ENCODE measurements around the gene ITGB2.

ITGB2 gene

DNA sequence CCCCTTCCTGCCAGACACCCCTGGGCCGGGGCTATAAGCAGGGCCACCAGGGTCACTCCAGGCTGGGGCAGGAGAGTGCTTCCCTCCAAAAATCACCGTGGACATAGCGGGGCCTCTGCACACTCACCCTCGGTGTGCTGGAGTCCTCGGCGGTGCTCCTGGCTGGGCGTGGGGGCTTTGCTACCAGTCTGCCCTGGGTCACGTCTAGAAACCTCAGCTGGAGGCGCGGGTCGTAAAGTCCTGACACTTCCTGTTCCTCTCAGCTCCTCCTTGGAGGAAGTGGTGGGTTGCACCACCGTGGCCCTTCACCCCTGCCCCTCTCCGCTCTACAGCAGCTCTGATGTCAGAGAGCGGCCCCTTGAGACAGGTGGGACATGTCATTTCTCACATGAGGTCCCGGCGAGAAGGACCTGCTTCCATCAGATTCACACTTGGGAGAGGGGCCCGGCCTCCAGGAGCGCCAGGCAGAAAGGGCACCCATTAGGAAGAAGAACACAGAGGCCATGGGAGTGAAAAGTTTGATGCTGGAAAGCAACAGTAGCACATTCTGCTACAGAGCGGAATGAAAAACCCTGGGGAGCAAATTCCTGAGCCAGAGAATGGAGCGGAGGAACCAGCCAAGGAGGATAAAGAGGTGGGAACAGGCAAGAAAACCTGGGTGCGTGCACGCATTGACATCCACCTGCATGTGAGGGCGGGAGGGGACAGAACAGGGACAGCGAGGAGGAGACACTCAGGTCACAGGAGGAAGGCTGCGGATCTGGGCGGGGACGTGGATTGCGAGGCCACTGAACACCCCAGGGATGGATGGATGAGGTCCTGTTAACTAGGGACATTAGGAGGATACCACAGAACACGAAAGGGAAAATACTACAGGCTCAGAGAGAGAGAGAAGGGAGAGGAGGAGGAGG, at the start of gene ITGB2:
Gene ITGB2, minus strand, starts transcription at position 206 of the 911 bp plus-strand sequence. CDS start 10,117 bp downstream, outside the sequence.
- no peak for DNase-seq

DNA sequence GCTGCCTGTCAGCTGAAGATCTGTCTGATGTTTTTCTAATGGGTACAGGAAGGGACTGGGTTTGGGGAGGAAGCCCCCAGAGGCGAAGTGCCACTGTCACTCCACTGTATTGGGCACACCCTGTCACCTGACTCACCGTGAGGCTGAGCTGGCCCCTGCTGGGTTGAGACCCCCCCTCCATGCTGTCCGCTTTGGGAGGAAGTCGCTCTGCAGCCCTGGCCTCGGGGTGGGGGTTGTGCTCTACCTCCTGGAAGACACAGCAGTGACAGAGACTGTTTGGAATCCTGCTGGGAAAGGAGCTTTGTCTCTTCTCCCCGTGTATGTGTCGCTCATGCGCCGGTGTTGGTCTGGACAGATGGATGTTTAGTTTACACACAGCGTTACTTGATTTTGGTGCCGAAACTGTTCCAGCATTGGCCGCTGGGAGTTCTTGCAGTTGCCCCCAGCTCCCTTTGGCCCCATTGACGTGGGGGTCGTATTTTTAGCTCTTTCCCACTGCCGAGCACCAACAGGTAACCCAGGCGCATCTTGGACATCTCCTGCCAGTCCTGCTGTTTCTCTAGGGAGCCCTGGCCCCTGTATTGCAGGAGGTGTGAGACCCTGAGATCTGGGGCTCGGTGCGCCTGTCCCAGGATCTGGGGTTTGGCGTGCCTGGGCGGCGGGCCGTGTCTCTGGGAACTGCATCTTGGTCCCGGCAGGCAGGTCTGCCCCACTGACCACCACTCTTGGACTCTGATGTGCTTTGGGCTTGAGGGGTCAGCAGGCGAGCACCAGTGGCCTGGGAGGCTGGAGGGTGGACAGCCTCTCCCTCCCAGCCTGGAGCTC, 49.4 kb upstream of the ITGB2 start:
- DNase-seq = peak; percentile 12

DNA sequence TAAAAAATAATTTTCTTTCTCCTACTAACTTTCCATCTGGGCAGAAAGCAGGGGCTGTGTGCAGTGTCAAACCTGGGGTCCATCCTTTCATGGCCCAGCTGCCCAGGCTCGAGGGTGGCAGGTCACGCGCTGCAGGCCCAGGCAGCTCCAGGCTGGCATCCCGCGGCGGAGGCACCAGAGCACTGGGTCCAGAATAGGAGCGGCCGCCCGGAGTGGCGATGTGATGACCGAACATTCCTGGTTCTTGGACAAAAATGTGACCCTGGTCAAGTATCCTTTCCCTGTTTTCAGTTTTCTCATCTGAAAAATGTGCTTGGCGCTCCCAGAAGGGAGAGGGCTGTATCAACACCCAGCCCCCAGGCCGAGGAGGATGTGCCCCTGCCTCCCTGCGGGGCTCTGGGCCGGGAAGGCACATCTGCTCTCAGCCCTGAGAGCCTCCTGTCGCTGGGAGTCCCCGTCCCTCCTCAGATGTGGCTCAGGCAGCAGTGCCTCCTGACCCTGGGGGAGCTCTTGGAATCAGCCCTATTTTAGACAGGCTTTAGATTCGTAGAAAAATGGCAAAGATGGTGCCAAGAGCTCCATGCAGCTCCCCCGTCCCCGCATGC, 48.5 kb upstream of the ITGB2 start:
- DNase-seq = no peak

DNA sequence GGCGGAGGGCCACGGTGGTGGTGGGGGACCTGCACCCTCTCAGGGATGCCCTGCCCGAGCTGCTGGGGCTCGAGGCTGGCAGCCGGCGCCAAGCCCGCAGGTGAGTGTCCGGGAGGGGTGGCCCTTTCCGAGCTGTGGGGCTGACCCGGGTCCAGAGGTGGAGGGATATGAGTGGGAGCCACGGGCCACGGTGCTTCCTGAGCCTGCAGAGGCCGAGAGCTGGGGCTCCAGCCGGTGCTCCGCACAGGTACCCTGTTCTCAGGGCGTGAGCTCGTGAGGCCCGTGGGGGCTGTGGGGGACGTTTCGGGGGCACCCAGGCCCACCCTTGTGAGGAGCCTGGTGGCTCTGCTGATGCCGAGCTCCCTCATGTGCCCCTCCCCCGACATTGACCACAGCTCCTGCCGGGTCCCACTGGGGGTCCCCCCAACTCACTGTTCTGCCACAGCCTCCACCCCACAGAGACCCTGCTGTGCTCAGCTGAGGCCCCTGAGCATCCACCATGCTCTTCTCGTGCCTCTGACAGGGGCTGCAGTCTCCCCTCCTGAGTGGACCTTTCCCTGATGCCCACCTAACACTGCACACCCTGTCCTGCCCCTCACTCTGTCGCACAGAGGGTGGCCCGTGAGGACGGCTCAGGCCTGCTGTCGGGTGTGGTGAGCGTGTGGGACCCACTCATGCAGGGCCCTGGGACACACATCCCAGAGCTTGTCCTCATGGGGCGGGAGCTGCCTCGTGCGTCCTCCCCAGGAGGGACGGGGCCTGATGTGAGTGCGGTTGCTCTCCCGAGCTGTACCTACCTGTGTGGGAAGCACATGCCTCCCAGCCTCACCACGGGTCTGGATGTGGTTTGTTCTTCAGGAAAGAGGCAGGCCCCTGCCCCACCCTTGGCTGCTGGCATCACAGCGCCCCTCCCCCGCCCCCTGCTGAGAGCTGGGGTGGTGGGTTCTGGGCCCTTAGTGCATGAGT, 46.7 kb upstream of the ITGB2 start:
- no peak for DNase-seq

DNA sequence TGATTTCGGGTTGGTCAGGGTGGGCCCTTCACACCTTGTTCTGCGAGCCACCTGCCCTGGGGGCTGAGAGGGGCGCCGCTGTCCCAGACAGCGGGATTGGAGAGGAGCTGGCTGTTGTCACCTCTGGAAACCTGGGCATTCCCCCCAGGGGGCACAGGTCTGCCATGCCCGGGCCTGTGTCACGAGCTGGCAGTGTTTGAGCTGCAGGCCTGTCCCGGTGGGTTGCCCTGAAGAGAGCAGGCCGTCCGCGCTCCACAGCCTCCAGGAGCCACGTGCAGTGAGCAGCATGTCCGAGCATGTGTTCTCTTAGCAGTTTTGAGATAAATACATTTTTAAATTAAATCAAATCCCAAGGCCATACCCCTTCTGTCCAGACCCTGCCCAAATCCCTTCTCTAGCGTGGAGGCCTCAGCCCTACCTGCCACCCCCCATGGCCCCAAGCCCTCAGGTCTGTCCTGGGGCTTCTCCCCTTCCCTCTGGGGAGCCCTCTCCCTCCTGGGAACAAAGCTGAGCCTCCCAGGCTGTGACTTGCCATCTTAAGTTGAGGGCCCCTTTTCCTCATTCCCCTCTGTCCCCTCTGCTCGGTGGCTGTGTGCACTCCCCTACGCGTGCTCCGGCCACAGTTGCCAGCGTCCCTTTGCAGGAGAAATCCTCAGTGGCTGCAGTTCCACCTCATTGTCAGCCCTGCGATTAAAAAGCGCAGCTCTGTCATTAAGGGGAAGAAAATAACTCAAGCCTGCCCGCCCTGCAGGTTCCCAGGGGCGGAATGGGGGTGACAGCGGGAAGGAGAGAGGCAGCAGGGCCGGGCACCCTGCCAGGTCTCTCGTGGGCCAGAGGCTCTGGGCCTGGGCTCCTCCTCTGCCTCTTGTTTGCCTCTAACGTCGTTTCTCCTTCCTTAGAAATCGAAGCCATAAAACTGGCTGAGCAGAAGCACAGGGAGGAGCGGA, 45.7 kb upstream of the ITGB2 start:
- no peak for DNase-seq

GRCh38 chr21:44965251-44966022, 44.7 kb upstream of the ITGB2 start:
- no peak for DNase-seq

DNA sequence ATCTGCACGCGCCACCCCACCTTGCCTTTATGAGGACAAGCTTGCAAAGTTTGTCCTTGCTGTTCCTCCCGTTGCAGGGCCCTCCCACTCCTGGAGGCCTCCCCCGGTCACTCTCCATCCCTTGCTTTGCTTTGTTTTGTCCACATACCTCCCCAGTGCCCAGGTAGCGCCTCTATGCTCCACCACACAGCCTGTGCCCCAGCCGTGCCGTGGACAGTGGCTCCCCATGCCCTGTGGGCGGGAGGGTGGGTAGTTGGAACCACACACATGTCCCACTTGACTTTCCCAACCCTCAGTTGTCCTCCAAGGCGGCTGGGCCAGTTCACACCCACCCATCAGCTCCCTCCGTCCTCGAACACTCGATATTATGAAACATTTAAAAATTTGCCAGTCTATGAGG, 43.7 kb upstream of the ITGB2 start:
- DNase-seq = no peak

DNA sequence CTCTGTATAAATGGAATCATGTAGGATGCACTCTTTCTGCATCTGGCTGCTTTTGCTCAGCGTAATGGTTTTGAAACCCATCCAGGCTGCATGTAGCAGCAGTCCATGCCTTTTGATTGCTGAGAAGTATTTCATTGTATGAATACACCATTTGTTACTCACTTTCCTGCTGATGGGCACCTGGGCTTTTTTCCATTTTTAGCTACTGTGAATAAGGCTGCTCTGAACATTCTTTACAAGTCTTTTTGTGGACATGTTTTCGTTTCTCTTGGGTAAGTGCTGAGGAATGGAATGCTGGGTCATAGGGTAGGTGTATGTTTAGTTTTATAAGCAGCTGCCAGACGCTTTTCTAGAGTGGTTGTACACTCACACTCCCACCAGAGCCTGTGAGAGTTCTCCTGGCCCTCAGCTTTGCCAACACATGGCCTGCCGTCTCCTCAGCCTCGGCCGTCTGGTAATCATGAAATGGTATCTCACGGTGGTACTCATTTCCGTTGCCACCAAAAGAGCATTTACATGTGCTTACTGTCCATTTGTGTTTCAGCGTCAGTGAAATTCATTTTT, 41.8 kb upstream of the ITGB2 start:
- peak; percentile 63 for DNase-seq

DNA sequence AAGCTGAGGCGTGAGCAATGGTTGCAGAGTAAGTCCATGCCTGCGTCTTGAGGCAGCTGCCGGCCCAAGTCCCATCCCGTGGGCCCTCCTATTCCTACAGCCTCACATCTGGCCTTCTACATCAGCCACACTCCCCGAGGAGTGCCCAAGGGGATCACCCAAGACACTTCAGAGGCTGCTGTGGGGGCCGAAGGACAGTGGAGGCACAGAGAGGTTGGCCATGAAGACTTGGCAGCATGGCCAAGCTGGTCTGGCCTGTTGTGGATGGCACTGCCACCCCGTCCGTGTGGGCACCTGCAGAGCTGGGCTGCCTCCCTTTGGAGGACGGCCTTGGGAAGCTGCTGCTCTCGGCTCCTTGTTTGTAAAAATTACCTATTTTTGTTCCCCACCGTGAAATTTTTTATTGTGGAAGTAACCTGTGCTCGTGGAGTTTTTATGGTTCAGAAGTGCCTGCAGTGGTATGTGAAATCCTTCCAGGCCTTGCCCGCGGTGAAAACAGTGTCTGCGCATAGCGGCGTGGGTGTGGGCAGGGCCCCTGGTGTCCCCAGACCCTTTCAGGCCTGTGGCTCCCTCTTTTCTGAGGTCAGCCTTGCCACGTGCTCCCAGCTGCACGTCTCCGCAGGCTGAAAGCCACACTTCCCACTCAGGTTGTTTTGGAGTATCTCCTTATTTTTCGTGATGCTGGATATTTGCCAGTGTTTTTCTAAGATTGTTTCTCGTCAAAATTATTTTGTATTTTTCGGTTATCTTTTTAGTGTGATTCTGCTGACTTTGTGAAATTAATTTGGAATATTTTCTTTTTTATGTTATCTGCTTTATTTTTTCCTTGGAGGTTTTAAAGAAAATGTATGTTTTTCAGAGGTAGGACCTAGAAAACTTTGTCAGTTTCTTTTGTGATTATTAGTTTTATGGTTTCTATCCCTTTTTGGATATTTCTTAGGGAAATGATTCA, 39.7 kb upstream of the ITGB2 start:
- DNase-seq = no peak

GRCh38 chr21:44959376-44960091, 38.8 kb upstream of the ITGB2 start:
- no peak for DNase-seq

- no peak for DNase-seq
These were observed 37.9 kb upstream of the ITGB2 start for GRCh38 chr21:44958471-44959191.

- DNase-seq = no peak
These were observed 37.3 kb upstream of the ITGB2 start for GRCh38 chr21:44957901-44958451.

DNA sequence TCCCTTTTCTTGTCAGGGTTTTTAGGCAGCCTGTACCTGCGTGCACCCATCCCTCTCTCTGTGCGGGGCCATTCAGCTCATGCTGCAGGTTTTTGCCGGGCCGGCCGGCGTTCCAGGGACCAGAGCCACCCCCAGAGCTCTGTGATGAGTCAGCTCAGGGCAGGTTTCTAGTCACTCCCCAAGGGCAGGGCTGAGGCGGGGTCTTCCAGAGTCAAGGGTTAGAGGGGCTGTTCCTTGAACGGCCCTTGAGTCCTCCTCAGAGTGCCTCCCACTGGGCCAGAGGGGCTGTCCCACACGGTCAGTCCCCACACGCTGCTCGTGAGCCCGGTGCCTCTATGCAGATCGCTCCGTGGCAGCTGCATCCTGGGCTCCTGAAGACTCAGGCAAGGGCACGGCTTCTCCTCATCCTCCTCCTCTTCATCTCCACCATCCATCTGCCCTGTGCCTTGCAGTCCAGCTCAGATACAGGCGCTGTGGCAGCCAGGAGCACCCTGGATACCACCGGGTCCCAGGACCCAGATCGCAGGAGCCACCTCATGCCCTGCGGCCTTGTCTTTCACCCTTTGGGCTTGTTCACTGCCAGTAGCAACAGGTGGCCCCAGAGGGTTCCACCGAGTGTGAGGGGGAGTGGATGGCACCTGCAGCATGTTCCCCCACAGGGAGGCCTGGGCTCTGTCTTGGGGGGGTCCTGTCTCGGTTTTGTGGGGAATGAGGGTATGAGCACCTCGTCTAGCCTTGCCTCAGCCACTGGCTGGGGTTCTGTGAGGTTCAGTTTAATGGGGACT, 36.5 kb upstream of the ITGB2 start:
- no peak for DNase-seq

DNA sequence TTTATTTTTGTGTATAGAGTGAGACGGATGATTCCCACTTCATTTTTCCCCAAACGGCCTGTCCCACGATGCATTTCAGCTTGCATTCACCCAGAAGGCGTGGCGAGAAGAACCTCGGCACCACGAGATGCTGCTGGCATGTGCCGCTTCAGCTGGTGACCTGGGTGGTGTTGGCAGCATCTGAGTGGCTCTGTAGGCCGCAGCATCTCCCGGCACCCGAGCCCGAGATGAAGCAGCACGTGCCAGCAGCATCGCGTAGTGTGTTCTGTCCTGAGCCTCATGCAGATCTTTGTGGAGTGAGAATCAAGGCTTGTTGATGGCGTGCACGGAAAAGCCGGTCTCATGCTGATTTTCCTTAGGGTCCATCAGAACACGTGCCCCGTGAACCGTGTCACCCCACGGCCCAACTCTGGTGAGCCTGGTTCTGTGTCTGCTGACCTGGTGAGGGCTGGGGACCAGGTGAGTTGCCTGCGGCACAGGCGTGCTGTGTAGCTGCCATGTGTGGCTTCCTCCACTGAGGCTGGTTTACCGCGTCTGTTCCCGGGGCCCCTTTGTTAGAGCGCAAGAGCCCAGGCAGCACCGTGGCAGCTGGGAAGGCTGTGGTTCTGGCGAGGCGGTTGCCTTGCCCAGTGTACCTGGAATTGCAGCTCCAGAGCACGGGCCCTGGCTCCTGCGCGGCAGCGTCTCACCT, 35.8 kb upstream of the ITGB2 start:
- DNase-seq = no peak

DNA sequence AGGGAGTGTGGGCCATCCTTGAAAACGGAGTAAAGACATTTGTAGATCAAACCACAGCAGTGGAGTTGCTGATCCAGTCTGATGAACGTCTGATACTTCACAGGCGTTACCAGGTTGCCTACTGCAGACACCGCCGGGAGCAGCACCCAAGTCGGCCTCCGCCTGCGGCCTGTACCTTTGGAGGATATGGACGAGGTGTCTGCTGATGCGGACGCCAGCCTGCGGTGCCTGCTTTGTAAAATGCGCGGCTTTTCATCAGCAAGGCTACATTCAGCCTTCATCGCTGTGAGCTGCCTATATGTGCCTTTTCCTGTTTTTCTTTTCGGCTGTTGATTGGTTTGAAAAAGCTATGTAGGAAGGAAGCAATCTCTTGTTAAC, 35.1 kb upstream of the ITGB2 start:
- no peak for DNase-seq

Measured in amniotic stem cell (primary cell).